ENCODE data around the gene ZMYND19.
"Not testable (repeated sequence)": the region's sequence is repeated elsewhere in the genome, so short reads cannot be mapped to it uniquely, and the experiment has no call there.

ZMYND19 gene

DNA sequence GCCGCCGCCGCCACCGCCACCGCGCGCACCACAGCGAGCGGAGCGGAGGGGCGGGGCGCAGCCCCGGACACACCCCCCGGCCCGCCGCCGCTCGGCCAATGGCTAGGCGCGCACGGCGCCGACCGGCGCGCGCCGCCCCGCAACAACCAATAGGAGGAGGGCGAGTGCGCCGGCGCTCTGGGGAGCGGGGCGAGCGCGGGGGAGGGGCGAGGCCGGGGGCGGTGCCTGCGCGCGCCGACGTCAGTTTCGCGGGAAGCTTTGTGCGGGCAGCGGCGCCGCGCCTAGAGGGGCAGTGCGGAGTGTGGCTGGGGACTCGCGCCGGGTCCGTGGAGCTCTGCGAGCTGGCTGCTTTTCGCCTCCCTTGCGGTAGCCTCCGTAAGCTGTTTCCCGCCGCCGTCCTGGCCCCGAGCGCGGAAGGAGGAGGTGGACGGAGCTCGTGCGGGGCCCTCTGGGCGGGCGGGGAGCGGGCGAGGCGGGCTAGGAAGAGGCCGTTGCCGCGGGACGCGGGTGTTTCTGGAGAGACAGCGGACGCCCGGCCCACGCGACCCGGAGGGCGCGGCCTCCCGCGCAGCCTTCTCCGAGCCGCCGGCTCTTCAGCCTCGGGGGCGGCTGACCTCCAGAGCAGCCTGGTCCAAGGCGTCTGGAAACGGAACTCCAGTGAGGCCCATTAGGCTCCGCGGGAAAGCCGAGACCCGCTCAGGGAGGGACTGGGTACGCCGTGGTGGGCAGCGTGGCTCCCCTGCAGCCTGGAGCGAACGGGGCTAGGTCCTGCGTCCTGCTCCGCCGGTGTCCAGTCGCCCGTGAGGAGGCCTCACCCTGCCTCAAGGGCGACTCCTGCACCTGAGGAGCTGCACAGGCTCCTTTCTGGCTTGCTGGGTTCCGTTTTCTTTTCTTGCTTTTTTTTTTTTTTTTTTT lies at the start of gene ZMYND19:
TSS of gene ZMYND19 (minus strand) at position 44 of the 915 bp plus-strand sequence. CDS start 249 bp downstream, outside the sequence.
- peaks cover 24% of the 10 kb centered on the region for H3K4me1 Mint-ChIP-seq (ENCODE audit: low read depth)
- peak within 1 kb of the TSS; percentile 99 for H3K4me3 Mint-ChIP-seq
- H3K27ac Mint-ChIP-seq: peak within 1 kb of the TSS; percentile 98

DNA sequence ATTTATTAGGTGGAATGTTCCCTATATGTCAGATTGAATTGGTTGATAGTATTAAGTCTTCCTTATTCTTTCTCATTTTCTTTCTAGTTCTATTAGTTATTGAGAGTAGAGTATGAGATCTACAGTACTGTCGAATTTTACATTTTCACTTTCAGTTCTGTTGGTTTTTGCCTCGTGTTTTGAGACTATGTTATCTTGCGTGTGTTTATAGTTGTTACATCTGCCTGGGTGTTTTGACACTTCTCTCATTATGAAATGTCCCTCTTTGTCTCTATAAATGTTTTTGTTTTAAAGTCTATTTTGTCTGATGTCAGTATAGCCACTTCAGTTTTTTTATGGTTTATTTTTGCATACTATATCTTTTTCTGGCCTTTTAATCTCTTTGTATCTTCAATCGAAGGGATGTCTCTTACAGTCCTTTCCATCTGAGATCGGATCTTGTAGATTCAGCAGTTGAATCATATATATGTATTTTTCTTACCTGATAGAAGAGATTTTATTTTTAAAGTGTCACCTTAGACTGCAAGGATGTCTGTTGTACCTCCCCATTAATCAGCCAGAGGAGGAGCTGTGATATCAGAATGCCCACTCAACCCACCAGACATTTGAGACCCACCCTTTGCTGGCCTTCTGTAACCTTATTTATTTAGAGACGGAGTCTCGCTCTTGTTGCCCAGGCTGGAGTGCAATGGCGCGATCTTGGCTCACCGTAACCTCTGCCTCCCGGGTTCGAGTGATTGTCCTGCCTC lies 49.2 kb upstream of the ZMYND19 start:
- Mint-ChIP-seq H3K9me3 (no peaks in the 10 kb centered on the region), H3K4me1 (ENCODE audit: low read depth) (peaks cover 50% of the 10 kb centered on the region), H3K27me3 (no peaks in the 10 kb centered on the region), H3K36me3 (ENCODE audit: low read depth) (peaks cover 51% of the 10 kb centered on the region), H3K4me3 (peak overlapping the region; percentile 71), H3K27ac (peak overlapping the region; percentile 84)
- no peak for DNase-seq

More for the DNA sequence above, at the start of gene ZMYND19:
- H3K36me3 Mint-ChIP-seq (ENCODE audit: low read depth): peaks cover 41% of the 10 kb centered on the region
- no peaks in the 10 kb centered on the region for H3K9me3 Mint-ChIP-seq
- no peaks in the 10 kb centered on the region for H3K27me3 Mint-ChIP-seq
- DNase-seq: peak; percentile 95

DNA sequence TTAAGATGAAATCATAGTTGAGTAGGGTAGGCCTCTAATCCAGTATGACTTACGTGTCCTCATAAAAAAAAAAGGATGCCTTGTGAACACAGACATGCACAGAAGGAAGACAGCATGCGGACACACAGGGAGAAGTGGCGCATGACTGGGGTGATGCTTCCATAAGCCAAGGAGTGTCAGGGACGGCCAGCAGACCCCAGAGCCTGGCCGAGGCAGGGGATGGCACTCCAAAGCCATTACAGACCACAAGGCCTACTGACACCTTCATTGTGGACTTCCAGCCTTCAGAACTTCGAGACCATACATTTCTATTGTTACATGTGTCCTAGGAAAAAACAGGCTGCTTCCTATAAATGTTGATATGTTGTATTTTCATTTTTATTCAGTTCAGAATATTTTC lies 48.4 kb upstream of the ZMYND19 start:
- H3K27ac Mint-ChIP-seq: peak overlapping the region; percentile 84
- H3K36me3 Mint-ChIP-seq (ENCODE audit: low read depth): peaks cover 53% of the 10 kb centered on the region
- DNase-seq: no peak
- H3K9me3 Mint-ChIP-seq: no peaks in the 10 kb centered on the region
- peaks cover 51% of the 10 kb centered on the region for H3K4me1 Mint-ChIP-seq (ENCODE audit: low read depth)
- peak overlapping the region; percentile 71 for H3K4me3 Mint-ChIP-seq
- no peaks in the 10 kb centered on the region for H3K27me3 Mint-ChIP-seq

DNA sequence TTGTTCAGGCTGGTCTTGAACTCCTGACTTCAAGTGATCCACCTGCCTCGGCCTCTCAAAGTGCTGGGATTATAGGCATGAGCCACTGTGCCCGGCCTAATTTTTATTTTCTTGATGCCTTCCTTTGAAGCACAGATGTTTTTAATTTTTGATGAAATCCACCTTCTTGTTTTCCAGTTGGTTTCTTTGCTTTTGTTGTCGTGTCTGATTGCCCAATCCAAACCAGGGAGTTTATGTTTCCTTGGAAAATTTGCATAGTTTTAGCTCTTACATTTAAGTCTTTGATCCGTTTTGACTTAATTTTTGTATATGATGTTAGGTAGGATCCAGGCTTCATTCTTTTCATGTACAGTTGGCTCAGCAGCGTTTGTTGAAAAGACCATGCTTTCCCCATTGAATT lies 43.7 kb upstream of the ZMYND19 start:
- no peak for DNase-seq
- Mint-ChIP-seq H3K4me3 (no peak overlapping the region), H3K27ac (no peak overlapping the region), H3K36me3 (ENCODE audit: low read depth) (peaks cover 48% of the 10 kb centered on the region), H3K4me1 (ENCODE audit: low read depth) (peaks cover 60% of the 10 kb centered on the region), H3K9me3 (no peaks in the 10 kb centered on the region), H3K27me3 (no peaks in the 10 kb centered on the region)

DNA sequence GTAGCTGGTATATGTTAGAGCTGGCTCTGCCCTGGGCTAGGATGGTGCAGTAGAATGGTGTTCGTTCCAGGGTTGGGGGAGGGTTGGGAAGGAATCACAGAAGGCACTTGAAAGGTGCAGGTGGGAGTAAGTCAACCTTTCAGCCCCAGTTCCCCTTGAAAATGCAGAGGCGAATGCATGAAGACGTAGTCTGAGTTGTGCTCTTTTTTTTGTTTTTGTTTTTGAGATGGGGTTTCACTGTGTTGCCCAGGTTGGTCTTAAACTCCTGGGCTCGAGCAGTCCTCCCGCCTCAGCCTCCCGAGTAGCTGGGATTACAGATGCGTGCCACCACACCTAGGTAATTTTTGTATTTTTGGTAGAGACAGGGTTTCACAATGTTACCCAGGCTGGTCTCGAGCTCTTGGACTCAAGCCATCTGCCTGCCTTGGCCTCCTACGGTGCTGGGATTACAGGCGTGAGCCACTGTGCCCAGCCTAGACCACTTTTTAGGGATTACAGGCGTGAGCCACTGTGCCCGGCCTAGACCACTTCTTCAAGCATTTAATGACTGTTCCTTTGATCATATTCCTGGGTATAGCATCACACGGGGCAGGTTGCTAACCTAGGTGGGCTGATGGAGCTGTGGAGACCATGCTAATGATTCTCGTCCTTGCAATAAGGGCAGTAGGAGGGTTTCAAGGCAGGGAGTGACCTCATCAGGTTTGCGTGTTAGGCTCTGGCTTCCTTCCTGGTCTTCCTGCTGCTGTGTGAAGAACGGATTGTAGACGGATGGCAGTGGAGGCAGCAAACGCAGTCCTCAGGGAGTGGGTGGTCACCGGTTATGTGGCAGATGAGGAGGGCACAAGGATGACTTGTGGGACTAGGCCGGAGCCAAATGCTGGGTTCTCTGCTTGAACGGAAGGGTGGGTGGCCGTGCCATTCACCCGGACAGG lies 42.2 kb upstream of the ZMYND19 start:
- Mint-ChIP-seq H3K36me3 (ENCODE audit: low read depth) (peaks cover 44% of the 10 kb centered on the region), H3K27ac (no peak overlapping the region), H3K4me1 (ENCODE audit: low read depth) (peaks cover 60% of the 10 kb centered on the region), H3K27me3 (no peaks in the 10 kb centered on the region), H3K9me3 (no peaks in the 10 kb centered on the region), H3K4me3 (no peak overlapping the region)
- DNase-seq: no peak

DNA sequence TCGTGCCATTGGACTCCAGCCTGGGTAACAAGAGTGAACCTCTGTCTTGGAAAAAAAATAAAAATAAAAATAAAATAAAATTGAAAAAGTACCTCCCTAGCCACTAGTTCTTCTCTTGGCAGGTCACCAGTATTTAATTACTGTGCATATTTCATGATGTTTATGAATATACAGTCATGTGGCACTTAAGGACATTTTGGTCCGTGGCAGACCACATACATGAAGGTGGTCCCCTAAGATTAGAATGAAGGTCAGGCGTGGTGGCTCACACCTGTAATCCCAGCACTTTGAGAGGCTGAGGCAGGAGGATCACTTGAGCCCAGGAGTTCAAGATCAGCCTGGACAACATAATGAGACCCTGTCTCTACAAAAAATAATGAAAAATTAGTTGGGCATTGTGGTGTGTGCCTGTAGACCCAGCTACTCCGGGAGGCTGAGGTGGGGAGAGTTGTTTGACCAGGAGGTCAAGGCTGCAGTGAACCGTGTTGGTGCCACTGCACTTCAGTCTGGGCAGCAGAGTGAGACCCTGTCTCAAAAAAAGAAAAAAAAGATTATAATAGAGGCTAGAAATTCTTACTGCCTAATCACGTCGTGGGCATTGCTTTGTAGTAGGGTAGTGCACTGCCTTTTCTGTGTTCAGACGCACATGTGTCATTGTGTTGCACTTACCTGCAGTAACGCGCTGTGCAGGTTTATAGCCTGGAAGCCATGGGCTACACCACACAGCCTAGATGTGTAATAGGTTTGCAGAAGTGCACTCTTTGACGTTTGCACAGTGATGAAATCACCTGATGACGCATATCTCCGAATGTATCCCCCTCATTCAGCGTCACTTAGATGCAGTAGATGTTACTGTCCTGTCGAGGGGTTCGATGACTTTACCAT lies 41.3 kb upstream of the ZMYND19 start:
- Mint-ChIP-seq H3K36me3 (ENCODE audit: low read depth) (peaks cover 46% of the 10 kb centered on the region), H3K27me3 (no peaks in the 10 kb centered on the region), H3K4me1 (ENCODE audit: low read depth) (peaks cover 61% of the 10 kb centered on the region), H3K9me3 (no peaks in the 10 kb centered on the region), H3K4me3 (no peak overlapping the region), H3K27ac (no peak overlapping the region)
- DNase-seq: no peak

DNA sequence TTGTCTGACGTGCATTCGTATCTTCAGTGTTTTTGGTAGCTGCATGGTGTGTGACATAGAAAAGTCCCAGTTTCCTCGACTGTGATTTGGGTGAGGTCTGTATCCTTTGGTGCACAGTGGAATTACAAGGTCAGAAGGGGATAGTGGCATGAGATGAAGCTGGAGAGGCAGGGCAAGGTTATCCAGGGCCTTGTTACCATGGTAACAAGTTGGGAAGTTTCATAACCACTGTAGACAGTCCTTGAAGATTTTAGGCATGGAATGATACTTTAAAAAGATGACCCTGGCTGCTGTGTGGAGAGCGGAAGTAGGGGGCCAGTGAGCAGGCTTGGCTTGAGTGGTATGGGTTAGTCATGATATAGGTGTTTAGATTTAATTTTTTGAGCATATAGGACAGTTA lies 40.4 kb upstream of the ZMYND19 start:
- peak overlapping the region; percentile 1 for H3K4me3 Mint-ChIP-seq
- no peaks in the 10 kb centered on the region for H3K27me3 Mint-ChIP-seq
- H3K4me1 Mint-ChIP-seq (ENCODE audit: low read depth): peaks cover 58% of the 10 kb centered on the region
- peaks cover 43% of the 10 kb centered on the region for H3K36me3 Mint-ChIP-seq (ENCODE audit: low read depth)
- no peak for DNase-seq
- H3K27ac Mint-ChIP-seq: peak overlapping the region; percentile 15
- H3K9me3 Mint-ChIP-seq: no peaks in the 10 kb centered on the region

DNA sequence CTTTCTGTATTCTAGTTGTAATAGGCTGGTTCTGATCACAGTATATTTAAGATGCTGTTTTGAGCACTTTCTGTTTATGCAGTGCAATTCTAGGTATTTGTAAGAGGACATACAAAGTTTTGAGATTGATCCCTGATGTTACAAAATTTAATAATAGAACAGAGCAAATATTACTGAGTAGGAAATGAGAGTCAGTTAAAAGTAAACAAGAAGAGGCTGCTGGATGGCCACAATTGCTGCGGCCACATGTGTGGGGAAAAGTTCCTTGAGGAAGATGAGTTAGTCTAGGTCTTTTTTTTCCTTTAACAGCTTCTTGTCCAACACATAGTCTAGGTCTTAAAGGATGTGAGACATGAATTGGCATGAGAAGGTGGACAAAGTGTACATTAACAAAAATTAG lies 39.8 kb upstream of the ZMYND19 start:
- H3K4me1 Mint-ChIP-seq (ENCODE audit: low read depth): peaks cover 63% of the 10 kb centered on the region
- H3K9me3 Mint-ChIP-seq: no peaks in the 10 kb centered on the region
- peak overlapping the region; percentile 10 for H3K27ac Mint-ChIP-seq
- H3K27me3 Mint-ChIP-seq: no peaks in the 10 kb centered on the region
- DNase-seq: no peak
- peaks cover 47% of the 10 kb centered on the region for H3K36me3 Mint-ChIP-seq (ENCODE audit: low read depth)
- no peak overlapping the region for H3K4me3 Mint-ChIP-seq

DNA sequence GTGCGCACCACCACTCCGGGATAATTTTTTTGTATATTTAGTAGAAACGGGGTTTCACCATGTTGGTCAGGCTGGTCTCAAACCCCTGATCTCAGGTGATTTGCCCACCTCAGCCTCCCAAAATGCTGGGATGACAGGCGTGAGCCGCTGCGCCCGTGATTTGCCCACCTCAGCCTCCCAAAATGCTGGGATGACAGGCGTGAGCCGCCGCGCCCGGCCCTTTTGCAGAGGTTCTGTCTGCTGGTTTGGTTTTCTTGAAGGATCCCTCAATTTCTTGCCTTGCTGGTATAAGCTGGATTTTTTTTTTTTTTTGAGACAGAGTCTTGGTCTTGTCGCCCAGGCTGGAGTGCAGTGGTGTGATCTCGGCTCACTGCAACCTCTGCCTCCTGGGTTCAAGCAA lies 37.1 kb upstream of the ZMYND19 start:
- DNase-seq, H3K9me3 Mint-ChIP-seq, H3K4me3 Mint-ChIP-seq, H3K27ac Mint-ChIP-seq, H3K27me3 Mint-ChIP-seq: not testable (repeated sequence)
- H3K36me3 Mint-ChIP-seq (ENCODE audit: low read depth): peaks cover 49% of the 10 kb centered on the region
- peaks cover 55% of the 10 kb centered on the region for H3K4me1 Mint-ChIP-seq (ENCODE audit: low read depth)

DNA sequence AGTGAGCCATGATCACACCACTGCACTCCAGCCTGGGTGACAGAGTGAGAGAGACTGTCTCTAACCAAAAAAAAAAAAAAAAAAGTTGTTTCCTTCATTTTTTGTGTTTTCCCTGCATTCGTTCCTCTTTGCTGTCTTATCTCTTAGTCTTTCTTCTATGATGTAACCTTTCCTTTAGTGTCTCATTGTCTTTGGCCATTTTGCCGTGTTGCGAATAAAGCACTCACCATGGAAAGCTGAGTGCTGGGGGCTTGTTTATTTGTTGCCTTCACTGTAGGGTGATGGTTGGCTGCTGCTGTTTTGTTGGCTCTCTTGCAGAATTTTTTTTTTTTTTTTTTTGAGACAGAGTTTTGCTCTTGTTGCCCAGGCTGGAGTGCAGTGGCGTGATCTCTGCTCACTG lies 36.2 kb upstream of the ZMYND19 start:
- DNase-seq: no peak
- Mint-ChIP-seq H3K27me3 (no peaks in the 10 kb centered on the region), H3K9me3 (no peaks in the 10 kb centered on the region), H3K27ac (peak overlapping the region; percentile 20), H3K4me1 (ENCODE audit: low read depth) (peaks cover 52% of the 10 kb centered on the region), H3K36me3 (ENCODE audit: low read depth) (peaks cover 45% of the 10 kb centered on the region), H3K4me3 (no peak overlapping the region)

DNA sequence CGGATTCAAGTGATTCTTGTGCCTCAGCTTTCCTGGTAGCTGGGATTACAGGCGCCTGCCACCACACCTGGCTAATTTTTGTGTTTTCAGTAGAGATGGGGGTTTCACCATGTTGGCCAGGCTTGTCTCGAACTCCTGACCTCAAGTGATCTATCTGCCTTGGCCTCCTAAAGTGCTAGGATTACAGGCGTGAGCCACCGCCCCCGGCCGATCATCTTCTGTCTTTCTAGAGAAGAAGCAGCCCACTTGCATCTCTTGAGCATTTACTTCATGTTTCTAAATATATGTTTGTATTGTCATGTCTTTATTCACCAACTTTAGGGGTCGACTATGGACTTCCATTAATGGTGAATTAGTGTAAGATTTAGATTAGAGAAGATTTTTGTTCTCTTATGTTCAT lies 31.9 kb upstream of the ZMYND19 start:
- H3K9me3 Mint-ChIP-seq, H3K27me3 Mint-ChIP-seq, DNase-seq, H3K4me3 Mint-ChIP-seq: not testable (repeated sequence)
- H3K27ac Mint-ChIP-seq: peak overlapping the region; percentile 73
- H3K4me1 Mint-ChIP-seq (ENCODE audit: low read depth): peaks cover 49% of the 10 kb centered on the region
- H3K36me3 Mint-ChIP-seq (ENCODE audit: low read depth): peaks cover 63% of the 10 kb centered on the region

DNA sequence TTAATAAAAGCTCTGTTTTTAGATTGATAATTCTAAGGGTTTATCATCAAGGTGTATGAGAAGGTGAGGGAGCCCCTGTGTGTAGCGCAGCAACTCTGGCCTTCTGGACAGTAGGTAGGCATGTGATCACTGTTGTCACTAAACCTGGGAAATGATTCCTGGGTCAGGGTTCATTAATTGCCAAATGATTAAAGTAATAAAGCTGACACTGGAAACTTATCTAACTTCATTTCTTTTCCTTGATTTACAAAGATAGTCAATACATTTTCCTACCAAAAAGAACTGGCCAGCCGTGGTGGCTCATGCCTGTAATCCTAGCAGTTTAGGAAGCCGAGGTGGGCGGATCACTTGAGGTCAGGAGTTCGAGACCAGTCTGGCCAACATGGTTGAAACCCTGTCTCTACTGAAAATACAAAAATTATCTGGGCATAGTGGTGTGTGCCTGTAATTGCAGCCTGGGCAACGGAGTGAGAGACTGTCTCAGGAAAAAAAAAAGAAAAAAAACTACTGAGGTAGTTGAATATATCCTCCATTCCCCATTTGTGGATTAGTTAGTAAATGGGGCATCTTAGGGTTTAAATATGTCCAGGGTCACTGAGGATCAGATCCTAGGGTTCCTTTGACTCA lies 30.9 kb upstream of the ZMYND19 start:
- Mint-ChIP-seq H3K9me3 (no peaks in the 10 kb centered on the region), H3K27ac (peak overlapping the region; percentile 66), H3K36me3 (ENCODE audit: low read depth) (peaks cover 69% of the 10 kb centered on the region), H3K4me1 (ENCODE audit: low read depth) (peaks cover 54% of the 10 kb centered on the region), H3K4me3 (peak overlapping the region; percentile 87), H3K27me3 (no peaks in the 10 kb centered on the region)
- DNase-seq: no peak

DNA sequence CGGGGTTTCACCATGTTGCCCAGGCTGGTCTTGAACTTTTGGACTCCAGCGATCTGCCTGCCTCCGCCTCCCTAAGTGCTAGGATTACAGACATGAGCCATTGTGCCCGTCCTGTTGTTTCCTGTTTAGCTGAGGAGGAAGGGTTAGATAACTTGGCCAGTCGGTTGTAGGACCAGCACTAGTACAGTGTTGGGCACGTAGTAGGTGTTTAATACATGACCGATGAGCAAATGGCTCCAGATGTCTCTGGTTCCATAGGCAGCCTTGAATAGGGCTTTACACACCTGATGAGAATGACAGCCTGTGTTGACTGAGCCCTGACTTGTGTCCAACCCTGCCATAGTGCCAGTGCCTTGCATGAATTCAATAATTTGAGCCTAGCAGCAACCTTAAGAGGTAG lies 30.3 kb upstream of the ZMYND19 start:
- peak overlapping the region; percentile 66 for H3K27ac Mint-ChIP-seq
- H3K9me3 Mint-ChIP-seq: no peaks in the 10 kb centered on the region
- peak overlapping the region; percentile 87 for H3K4me3 Mint-ChIP-seq
- H3K4me1 Mint-ChIP-seq (ENCODE audit: low read depth): peaks cover 54% of the 10 kb centered on the region
- H3K36me3 Mint-ChIP-seq (ENCODE audit: low read depth): peaks cover 75% of the 10 kb centered on the region
- no peak for DNase-seq
- no peaks in the 10 kb centered on the region for H3K27me3 Mint-ChIP-seq
